HCT116 (cell line): ENCODE data around the gene ZNF691. TPM values are rescaled to one million over a fixed set of nuclear protein-coding genes. Genes with fewer than 3 reads are reported as not detected.

Experiments
- ATAC-seq: fragments of 200-7000 bp; cut with Tn5 transposase; 2 replicates; pipeline ENCODE4 v1.9.1; 2020; ENCODE audit warnings: mild to moderate bottlenecking, moderate library complexity
- BruUV-seq: library from RNA; stranded (reverse); fragments of 400-500 nt; replicated peaks from 2 replicates; lab custom pipeline; 2021; lab: Mats Ljungman, UMichigan
- CTCF ChIA-PET: fragments of 300-600 bp; sonication (Branson Sonifier 250); formaldehyde crosslinking; loops from one replicate; lab custom pipeline; 2021; ENCODE audit warnings: antibody characterized with exemption; lab: Charles Lee
- POLR2A ChIA-PET: fragments of 300-600, 350-600 bp; sonication (Branson Sonifier 250); formaldehyde crosslinking; loops from one replicate; lab custom pipeline; 2021; ENCODE audit warnings: antibody characterized with exemption; lab: Charles Lee
- RAD21 ChIA-PET, 2 experiments: fragments of 300-600 bp; sonication (Branson Sonifier 250); formaldehyde crosslinking; loops; one replicate each; lab custom pipeline; 2023; ENCODE audit warnings: low total read pairs in 2 of 2; ENCODE audit not compliant: uncharacterized antibody in 2 of 2, unreplicated experiment in 2 of 2, low non-redundant PET in 1 of 2; lab: Charles Lee
- DNase-seq: peaks from one replicate; pipeline ENCODE4 v3.0.0-alpha.2; 2010; ENCODE audit warnings: low read depth, low spot score
- H2AFZ ChIP-seq: fragments of 200-600 bp; shearing (Covaris generic), sonication (generic); 2 replicates; pipeline ENCODE4 v1.6.1; 2017; ENCODE audit warnings: low read depth, mixed run types, mixed read lengths, antibody characterized with exemption, low read length; ENCODE audit not compliant: poor library complexity, severe bottlenecking
- H3K27ac ChIP-seq: 2 replicates; pipeline ENCODE4 v1.5.1; 2012; ENCODE audit warnings: low read depth, low read length
- H3K27me3 ChIP-seq: fragments of 200-600 bp; sonication (generic); 2 replicates; pipeline ENCODE4 v1.6.1; 2016; ENCODE audit warnings: mixed run types, low read length, mixed read lengths; ENCODE audit not compliant: insufficient read depth
- H3K36me3 ChIP-seq, 2 experiments: fragments of 200-500 bp in 1 of 2; fragments of 200-600 bp in 1 of 2; sonication (Bioruptor generic) in 1 of 2; sonication (generic) in 1 of 2; 2 replicates each; pipeline versions ENCODE4 v1.5.1 to v1.6.1; 2014 to 2016; ENCODE audit warnings: low read length in 2 of 2, inconsistent platforms in 1 of 2, mixed read lengths in 1 of 2, mixed run types in 1 of 2; ENCODE audit not compliant: insufficient read depth in 2 of 2, control insufficient read depth in 1 of 2
- H3K4me1 ChIP-seq, 2 experiments: fragments of 200-600 bp in 1 of 2; sonication (generic) in 1 of 2; 2 replicates each; pipeline versions ENCODE4 v1.5.1 to v1.6.1; 2012 to 2017; ENCODE audit warnings: low read length in 2 of 2, inconsistent platforms in 1 of 2, mild to moderate bottlenecking in 1 of 2, mixed read lengths in 1 of 2, mixed run types in 1 of 2, moderate library complexity in 1 of 2; ENCODE audit not compliant: insufficient read depth in 2 of 2, control insufficient read depth in 1 of 2
- H3K4me2 ChIP-seq: fragments of 200-600 bp; sonication (generic); 2 replicates; pipeline ENCODE4 v1.6.1; 2017; ENCODE audit warnings: mixed run types, low read length, mixed read lengths
- H3K4me3 ChIP-seq, 2 experiments: fragments of 200-600 bp in 1 of 2; sonication (generic) in 1 of 2; replicated peaks in 1 of 2; 2 replicates each; pipeline ENCODE4 v1.5.1; 2011 to 2016; ENCODE audit warnings: low read length in 2 of 2, control low read depth in 1 of 2, low read depth in 1 of 2, mild to moderate bottlenecking in 1 of 2, mixed read lengths in 1 of 2, mixed run types in 1 of 2
- H3K79me2 ChIP-seq: fragments of 200-600 bp; sonication (generic); 2 replicates; pipeline ENCODE4 v1.6.1; 2017; ENCODE audit warnings: mild to moderate bottlenecking, mixed run types, low read length, moderate library complexity, mixed read lengths; ENCODE audit not compliant: insufficient read depth
- H3K9ac ChIP-seq: fragments of 200-600 bp; sonication (generic); 2 replicates; pipeline ENCODE4 v1.6.1; 2016; ENCODE audit warnings: low read length, mixed read lengths
- H3K9me2 ChIP-seq: fragments of 200-600 bp; sonication (generic), shearing (Covaris generic); 2 replicates; pipeline ENCODE4 v1.6.1; 2017; ENCODE audit warnings: mixed run types, mild to moderate bottlenecking, moderate library complexity; ENCODE audit not compliant: insufficient read depth
- H3K9me3 ChIP-seq, 2 experiments: fragments of 200-500 bp in 1 of 2; fragments of 200-600 bp in 1 of 2; sonication (Bioruptor generic) in 1 of 2; sonication (generic) in 1 of 2; 2 replicates each; pipeline ENCODE4 v1.6.1; 2014 to 2017; ENCODE audit warnings: low read length in 2 of 2, mixed read lengths in 2 of 2, inconsistent platforms in 1 of 2, low read depth in 1 of 2, mild to moderate bottlenecking in 1 of 2, mixed run types in 1 of 2, moderate library complexity in 1 of 2; ENCODE audit not compliant: control insufficient read depth in 1 of 2, insufficient read depth in 1 of 2
- H4K20me1 ChIP-seq: fragments of 200-600 bp; sonication (generic), shearing (Covaris generic); 2 replicates; pipeline ENCODE4 v1.6.1; 2017; ENCODE audit warnings: mixed run types, mild to moderate bottlenecking, moderate library complexity; ENCODE audit not compliant: insufficient read depth
- ATF3 ChIP-seq: IDR thresholded peaks from 2 replicates; pipeline ENCODE4 v1.6.1; 2012
- EGR1 ChIP-seq: IDR thresholded peaks from 2 replicates; pipeline ENCODE4 v1.6.1; 2012; ENCODE audit warnings: low read depth
- EZH2 ChIP-seq: fragments of 200-600 bp; sonication (generic); IDR thresholded peaks from 2 replicates; pipeline ENCODE4 v1.6.1; 2017; ENCODE audit warnings: antibody characterized with exemption, mixed run types
- EZH2phosphoT487 ChIP-seq: fragments of 200-600 bp; IDR thresholded peaks from 2 replicates; pipeline ENCODE4 v1.6.1; 2018; ENCODE audit warnings: antibody characterized with exemption, borderline replicate concordance
- FOSL1 ChIP-seq: IDR thresholded peaks from 2 replicates; pipeline ENCODE4 v1.6.1; 2012; ENCODE audit warnings: low read depth
- MAX ChIP-seq: IDR thresholded peaks from 2 replicates; pipeline ENCODE4 v1.6.1; 2012
- POLR2A ChIP-seq: IDR thresholded peaks from 2 replicates; pipeline ENCODE4 v1.7.0; 2011; ENCODE audit warnings: borderline replicate concordance; ENCODE audit not compliant: insufficient read depth, insufficient read length; ENCODE audit errors: extremely low read depth
- POLR2AphosphoS5 ChIP-seq: IDR thresholded peaks from 2 replicates; pipeline ENCODE4 v1.6.1; 2011; ENCODE audit warnings: mild to moderate bottlenecking, low read depth, low read length, moderate library complexity
- RAD21 ChIP-seq: IDR thresholded peaks from 2 replicates; pipeline ENCODE4 v1.6.1; 2012; ENCODE audit warnings: low read depth, mild to moderate bottlenecking
- SIN3A ChIP-seq: IDR thresholded peaks from 2 replicates; pipeline ENCODE4 v1.6.1; 2012; ENCODE audit warnings: low read depth
- SP1 ChIP-seq: IDR thresholded peaks from 2 replicates; pipeline ENCODE4 v1.6.1; 2012; ENCODE audit warnings: low read depth
- SRF ChIP-seq: IDR thresholded peaks from 2 replicates; pipeline ENCODE4 v1.6.1; 2012; ENCODE audit warnings: low read depth
- TCF7L2 ChIP-seq: IDR thresholded peaks from 2 replicates; pipeline ENCODE4 v1.7.0; 2011; ENCODE audit warnings: borderline replicate concordance, inconsistent platforms; ENCODE audit not compliant: insufficient read depth, insufficient read length; ENCODE audit errors: extremely low read depth
- YY1 ChIP-seq: IDR thresholded peaks from 2 replicates; pipeline ENCODE4 v1.6.1; 2011; ENCODE audit warnings: low read length, low read depth, moderate library complexity, mild to moderate bottlenecking; ENCODE audit not compliant: insufficient replicate concordance; ENCODE audit errors: extremely low read depth
- ZBTB33 ChIP-seq: IDR thresholded peaks from 2 replicates; pipeline ENCODE4 v1.6.1; 2011; ENCODE audit warnings: mild to moderate bottlenecking, low read length, moderate library complexity; ENCODE audit not compliant: insufficient replicate concordance; ENCODE audit errors: extremely low read depth
- ZFX ChIP-seq: fragments of 450-650 bp; IDR thresholded peaks from 2 replicates; pipeline ENCODE4 v1.6.1; 2017
- intact Hi-C: fragments of 100-400 bp; cut with micrococcal nuclease; formaldehyde crosslinking; loops from 2 replicates; pipeline ENCODE4 v1.10.0; 2022
- total RNA-seq: library from RNA; stranded (reverse); gene quantifications from one replicate; pipeline ENCODE4 v1.2.1, GENCODE V29; 2021; ENCODE audit not compliant: unreplicated experiment

ZNF691 gene
- total RNA-seq, 1 experiment from 2014 or later = 11.1 TPM

GRCh38 chr1:42880384-42880783 lies 34.0 kb downstream of the ZNF691 start (continued):
- no peak for TF ChIP-seq ZFX
- no peak for TF ChIP-seq SRF
- TF ChIP-seq EZH2phosphoT487 = no peak
- no peak for TF ChIP-seq YY1
- no peak for TF ChIP-seq ZBTB33
- no peak for TF ChIP-seq SIN3A
- no peak for TF ChIP-seq POLR2A
- TF ChIP-seq TCF7L2 = no peak
- TF ChIP-seq RAD21 = no peak
- no peak for TF ChIP-seq FOSL1
- no peak for TF ChIP-seq EGR1
- no peak for TF ChIP-seq POLR2AphosphoS5
- no peak for TF ChIP-seq EZH2
- no peak for TF ChIP-seq ATF3

GRCh38 chr1:42886046-42886739 lies 39.8 kb downstream of the ZNF691 start:
- intact Hi-C loops = no loop called here
- Histone ChIP-seq H2AFZ (no peak overlapping the region), H3K4me3 (no peak overlapping the region)
- TF ChIP-seq MAX (no peak), SP1 (no peak)
- TF ChIP-seq, all 23 proteins: peak for 0
- Histone ChIP-seq H3K4me2 (no peak overlapping the region), H3K9ac (no peak overlapping the region), H3K27ac (no peak overlapping the region), H3K4me1 (no peaks in the 10 kb centered on the region), H3K27me3 (no peaks in the 10 kb centered on the region), H4K20me1 (no peaks in the 10 kb centered on the region), H3K9me3 (no peaks in the 10 kb centered on the region), H3K36me3 (no peaks in the 10 kb centered on the region), H3K9me2 (no peaks in the 10 kb centered on the region), H3K79me2 (no peaks in the 10 kb centered on the region)
- DNase-seq (no peak), ATAC-seq (no peak)
- no TSS peak for BruUV-seq
- POLR2A ChIA-PET = no interaction called here
- RAD21 ChIA-PET = no interaction called here
- CTCF ChIA-PET = no interaction called here
